HepG2 (cell line): Measurements from ENCODE around the gene UGT2A3. TPM values are rescaled to one million over a fixed set of nuclear protein-coding genes. Genes with fewer than 3 reads are reported as not detected.

Experiments
- CBX2 ChIP-seq, 2 experiments: fragments of 200-600 bp in 1 of 2; sonication (generic); formaldehyde crosslinking in 1 of 2; IDR thresholded peaks; 2 replicates each; pipeline versions ENCODE4 v1.7.0 to v1.8.1; 2018 to 2022; ENCODE audit warnings: low read depth in 2 of 2, low read length in 1 of 2, mild to moderate bottlenecking in 1 of 2, missing genetic modification reagents in 1 of 2
- CENPX ChIP-seq: sonication (generic); formaldehyde crosslinking; IDR thresholded peaks from 2 replicates; pipeline ENCODE4 v1.9.0; 2021; ENCODE audit warnings: mild to moderate bottlenecking, missing genetic modification reagents, moderate library complexity
- DNMT3B ChIP-seq: conservative IDR thresholded peaks from 2 replicates; pipeline ENCODE4 v1.6.1; 2016; ENCODE audit warnings: missing biosample characterization, control low read depth
- HMG20B ChIP-seq: conservative IDR thresholded peaks from 2 replicates; pipeline ENCODE4 v1.6.1; 2016; ENCODE audit warnings: missing genetic modification reagents, missing compliant biosample characterization
- HOXA3 ChIP-seq: sonication (generic); formaldehyde crosslinking; IDR thresholded peaks from 2 replicates; pipeline ENCODE4 v1.5.0; 2020; ENCODE audit warnings: missing genetic modification reagents
- KDM3A ChIP-seq: IDR thresholded peaks from 2 replicates; pipeline ENCODE4 v1.6.1; 2018; ENCODE audit warnings: low read depth, missing compliant biosample characterization
- KLF11 ChIP-seq: IDR thresholded peaks from 2 replicates; pipeline ENCODE4 v1.6.1; 2016; ENCODE audit warnings: missing compliant biosample characterization
- KMT2A ChIP-seq: sonication (generic); formaldehyde crosslinking; IDR thresholded peaks from 2 replicates; pipeline ENCODE4 v1.4.0; 2020; ENCODE audit warnings: missing genetic modification reagents
- MAF1 ChIP-seq: sonication (generic); formaldehyde crosslinking; IDR thresholded peaks from 2 replicates; pipeline ENCODE4 v1.5.0; 2020; ENCODE audit warnings: missing genetic modification reagents, borderline replicate concordance
- NAIF1 ChIP-seq: sonication (generic); formaldehyde crosslinking; IDR thresholded peaks from 2 replicates; pipeline ENCODE4 v1.5.0; 2020; ENCODE audit warnings: mild to moderate bottlenecking, missing genetic modification reagents, borderline replicate concordance
- NCOA1 ChIP-seq: sonication (generic); formaldehyde crosslinking; IDR thresholded peaks from 2 replicates; pipeline ENCODE4 v1.9.0; 2021; ENCODE audit warnings: missing genetic modification reagents
- NKX3-1 ChIP-seq: sonication (generic); formaldehyde crosslinking; IDR thresholded peaks from 2 replicates; pipeline ENCODE4 v1.5.0; 2020; ENCODE audit warnings: missing genetic modification reagents
- NR1H2 ChIP-seq: sonication (generic); formaldehyde crosslinking; IDR thresholded peaks from 2 replicates; pipeline ENCODE4 v1.8.1; 2022; ENCODE audit warnings: low read depth, missing genetic modification reagents, borderline replicate concordance
- PAF1 ChIP-seq: IDR thresholded peaks from 2 replicates; pipeline ENCODE4 v1.6.1; 2016; ENCODE audit warnings: missing genetic modification reagents, missing compliant biosample characterization
- PHF20 ChIP-seq: sonication (generic); formaldehyde crosslinking; IDR thresholded peaks from 2 replicates; pipeline ENCODE4 v1.5.0; 2020; ENCODE audit warnings: mild to moderate bottlenecking, missing genetic modification reagents
- PHF21A ChIP-seq: sonication (generic); formaldehyde crosslinking; IDR thresholded peaks from 2 replicates; pipeline ENCODE4 v1.5.0; 2020; ENCODE audit warnings: mild to moderate bottlenecking, missing genetic modification reagents
- RAD51 ChIP-seq: fragments of 450-650 bp; IDR thresholded peaks from 2 replicates; pipeline ENCODE4 v1.6.1; 2016; ENCODE audit warnings: borderline replicate concordance
- SAP130 ChIP-seq: IDR thresholded peaks from 2 replicates; pipeline ENCODE4 v1.6.1; 2016; ENCODE audit warnings: low read depth
- SMAD1 ChIP-seq: sonication (generic); formaldehyde crosslinking; IDR thresholded peaks from 2 replicates; pipeline ENCODE4 v1.4.0; 2020; ENCODE audit warnings: missing genetic modification reagents, low read depth, mild to moderate bottlenecking, borderline replicate concordance
- SOX5 ChIP-seq: IDR thresholded peaks from 2 replicates; pipeline ENCODE4 v1.6.1; 2016; ENCODE audit warnings: borderline replicate concordance
- TBX3 ChIP-seq: fragments of 450-650 bp; IDR thresholded peaks from 2 replicates; pipeline ENCODE4 v1.6.1; 2017; ENCODE audit warnings: antibody characterized with exemption, mild to moderate bottlenecking, inconsistent platforms, borderline replicate concordance
- THRA ChIP-seq: sonication (generic); formaldehyde crosslinking; IDR thresholded peaks from 2 replicates; pipeline ENCODE4 v1.4.0; 2020; ENCODE audit warnings: missing genetic modification reagents, borderline replicate concordance
- ZBTB42 ChIP-seq: sonication (generic); formaldehyde crosslinking; IDR thresholded peaks from 2 replicates; pipeline ENCODE4 v1.5.0; 2020; ENCODE audit warnings: mild to moderate bottlenecking, missing genetic modification reagents
- ZC3H4 ChIP-seq: sonication (generic); formaldehyde crosslinking; IDR thresholded peaks from 2 replicates; pipeline ENCODE4 v1.4.0; 2020; ENCODE audit warnings: missing genetic modification reagents, borderline replicate concordance
- ZFP37 ChIP-seq: sonication (generic); formaldehyde crosslinking; IDR thresholded peaks from 2 replicates; pipeline ENCODE4 v1.4.0; 2020; ENCODE audit warnings: missing genetic modification reagents, borderline replicate concordance
- ZFP62 ChIP-seq: sonication (generic); formaldehyde crosslinking; IDR thresholded peaks from 2 replicates; pipeline ENCODE4 v1.4.0; 2020; ENCODE audit warnings: missing genetic modification reagents
- ZNF496 ChIP-seq: sonication (generic); formaldehyde crosslinking; IDR thresholded peaks from 2 replicates; pipeline ENCODE4 v1.8.1; 2023; ENCODE audit warnings: mild to moderate bottlenecking, moderate library complexity, missing genetic modification reagents; ENCODE audit not compliant: insufficient replicate concordance
- ZNF678 ChIP-seq: sonication (generic); formaldehyde crosslinking; IDR thresholded peaks from 2 replicates; pipeline ENCODE4 v1.4.0; 2020; ENCODE audit warnings: mild to moderate bottlenecking, missing genetic modification reagents
- ZNF775 ChIP-seq: sonication (generic); formaldehyde crosslinking; IDR thresholded peaks from 2 replicates; pipeline ENCODE4 v1.4.0; 2020; ENCODE audit warnings: missing genetic modification reagents, mild to moderate bottlenecking, moderate library complexity, borderline replicate concordance
- ZNF788 ChIP-seq: sonication (generic); formaldehyde crosslinking; IDR thresholded peaks from 2 replicates; pipeline ENCODE4 v1.5.0; 2020; ENCODE audit warnings: mild to moderate bottlenecking, missing genetic modification reagents, borderline replicate concordance
- polyA plus RNA-seq, 8 experiments: library from polyadenylated mRNA; depleted of rRNA in 3 of 8; stranded (reverse) in 7 of 8; unstranded in 1 of 8; fragments of >200 nt; fragmentation: Illumina TruSeq in 4 of 8; extraction: Trizol in 4 of 8; gene quantifications; 2 replicates each; pipeline versions ENCODE4 v1.2.1 to v1.2.3, GENCODE V29; 2011 to 2016; ENCODE audit warnings: low read depth in 4 of 8, missing spikeins in 1 of 8, mixed read lengths in 1 of 8; ENCODE audit not compliant: insufficient read depth in 1 of 8
- total RNA-seq, 5 experiments: library from RNA; depleted of rRNA; stranded (reverse); fragments of >200 nt; fragmentation: Illumina TruSeq; extraction: Trizol; gene quantifications; 2 replicates each; pipeline ENCODE4 v1.2.3, GENCODE V29; 2016; ENCODE audit warnings: low read depth in 1 of 5
- TF ChIP-seq, protein P1 (sequence below): sonication (generic); formaldehyde crosslinking; IDR thresholded peaks from 2 replicates; pipeline ENCODE4 v1.5.0; 2020; ENCODE audit warnings: missing genetic modification reagents

The UGT2A3 gene
- total and polyA plus RNA-seq, 2 of the 13 experiments (the other 11 are each of a cell fraction or from before 2014, with no cell fraction given) = 61.3 to 97.2 TPM

GRCh38 chr4:68951078-68951805 lies at the start of gene UGT2A3 (continued):
- TF ChIP-seq, protein P1, sequence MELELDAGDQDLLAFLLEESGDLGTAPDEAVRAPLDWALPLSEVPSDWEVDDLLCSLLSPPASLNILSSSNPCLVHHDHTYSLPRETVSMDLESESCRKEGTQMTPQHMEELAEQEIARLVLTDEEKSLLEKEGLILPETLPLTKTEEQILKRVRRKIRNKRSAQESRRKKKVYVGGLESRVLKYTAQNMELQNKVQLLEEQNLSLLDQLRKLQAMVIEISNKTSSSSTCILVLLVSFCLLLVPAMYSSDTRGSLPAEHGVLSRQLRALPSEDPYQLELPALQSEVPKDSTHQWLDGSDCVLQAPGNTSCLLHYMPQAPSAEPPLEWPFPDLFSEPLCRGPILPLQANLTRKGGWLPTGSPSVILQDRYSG (CRISPR knock-in tag) = 0 out of 2 replicates have a peak, but pooled peaks have one; percentile 37
- 0 out of 2 replicates have a peak, but pooled peaks have one; percentile 66 for TF ChIP-seq MAF1 (CRISPR knock-in tag)
- TF ChIP-seq SOX5 (CRISPR knock-in tag) = peak; percentile 82; the same call in 1 of the 2 replicates
- TF ChIP-seq TBX3 = peak; percentile 54; the same call in 1 of the 2 replicates
- no peak for TF ChIP-seq ZNF678 (CRISPR knock-in tag)
- TF ChIP-seq NKX3-1 (CRISPR knock-in tag) = peak; percentile 88
- no peak for TF ChIP-seq RAD51
- peak; percentile 86; the same call in 1 of the 2 replicates for TF ChIP-seq ZFP37 (CRISPR knock-in tag)
- no peak for TF ChIP-seq ZFP62 (CRISPR knock-in tag)
- TF ChIP-seq PHF20 (CRISPR knock-in tag) = no peak
- TF ChIP-seq CBX2 (IDR thresholded peaks at IDR 0.05; ENCODE audit: low read depth, low read length) = no peak
- no peak for TF ChIP-seq CBX2 (CRISPR knock-in tag; IDR thresholded peaks at IDR 0.05; ENCODE audit: low read depth)
- TF ChIP-seq DNMT3B (CRISPR knock-in tag) = 0 out of 2 replicates have a peak, but pooled peaks have one; percentile 8
- TF ChIP-seq ZNF775 (CRISPR knock-in tag) = no peak
- TF ChIP-seq SMAD1 = no peak
- TF ChIP-seq CENPX (CRISPR knock-in tag) = no peak
- TF ChIP-seq ZC3H4 (CRISPR knock-in tag) = peak; percentile 76; the same call in 1 of the 2 replicates
- TF ChIP-seq HOXA3 (CRISPR knock-in tag) = peak; percentile 89
- peak; percentile 73; the same call in 1 of the 2 replicates for TF ChIP-seq HMG20B
- peak; percentile 80; the same call in 1 of the 2 replicates for TF ChIP-seq NCOA1 (CRISPR knock-in tag)
- TF ChIP-seq KMT2A (CRISPR knock-in tag) = peak; percentile 46; the same call in 1 of the 2 replicates
- TF ChIP-seq SAP130 (CRISPR knock-in tag) = peak; percentile 95
- peak; percentile 64; the same call in 1 of the 2 replicates for TF ChIP-seq PAF1 (CRISPR knock-in tag)
- TF ChIP-seq ZNF788 (CRISPR knock-in tag) = no peak; the same call in 1 of the 2 replicates
- TF ChIP-seq NAIF1 (CRISPR knock-in tag) = no peak
- TF ChIP-seq ZNF496 (CRISPR knock-in tag) = no peak
- TF ChIP-seq KLF11 (CRISPR knock-in tag) = peak; percentile 66; the same call in 1 of the 2 replicates
- peak; percentile 65; the same call in 1 of the 2 replicates for TF ChIP-seq KDM3A (CRISPR knock-in tag)
- peak; percentile 96 for TF ChIP-seq THRA (CRISPR knock-in tag)
- TF ChIP-seq NR1H2 (CRISPR knock-in tag) = no peak
- TF ChIP-seq PHF21A (CRISPR knock-in tag) = peak; percentile 84
- peak; percentile 40; the same call in 1 of the 2 replicates for TF ChIP-seq ZBTB42
